Measurements from ENCODE around the gene AP2A2. TPM values are rescaled to one million over a fixed set of nuclear protein-coding genes. Genes with fewer than 3 reads are reported as not detected.

The AP2A2 gene
- total RNA-seq, 4 donors from 2014 or later: 70.5 to 130 (median 102) TPM

DNA sequence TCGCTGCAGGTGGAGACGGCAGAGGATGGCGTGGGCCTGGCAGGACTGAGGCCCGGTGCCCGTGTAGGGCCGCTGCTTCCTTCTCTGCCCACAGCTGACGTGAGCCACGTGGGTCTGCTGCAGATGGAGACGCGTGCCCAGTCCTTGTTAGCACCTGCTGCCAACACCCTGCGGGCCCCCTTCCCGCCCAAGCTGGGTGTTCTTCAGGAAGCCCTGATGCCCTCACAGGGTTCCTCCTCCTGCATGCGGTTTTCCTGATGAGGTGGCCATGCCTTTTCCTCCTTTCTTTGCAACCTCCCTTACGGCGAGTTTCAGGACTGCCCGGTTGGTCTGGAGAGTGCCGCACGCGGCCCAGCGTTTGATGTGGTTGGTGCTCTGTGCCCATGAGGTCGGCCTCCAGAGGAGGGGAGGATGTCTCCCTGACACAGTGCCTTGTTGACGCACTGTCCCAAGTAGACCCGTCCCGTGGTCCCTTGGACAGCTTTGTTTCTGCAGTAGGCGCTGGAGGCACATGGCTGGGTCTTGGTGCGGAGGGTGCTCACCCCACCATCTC, 44.7 kb downstream of the AP2A2 start:
- peaks cover 0 to 20% (median 9%) of the 10 kb centered on the region in 4 donors for H3K36me3 ChIP-seq
- WGBS, 2 donors (ENCODE audit: low coverage in 1 of 2): 0 to 86% methylated on average over 1 to 26 of the region's 26 CpGs

DNA sequence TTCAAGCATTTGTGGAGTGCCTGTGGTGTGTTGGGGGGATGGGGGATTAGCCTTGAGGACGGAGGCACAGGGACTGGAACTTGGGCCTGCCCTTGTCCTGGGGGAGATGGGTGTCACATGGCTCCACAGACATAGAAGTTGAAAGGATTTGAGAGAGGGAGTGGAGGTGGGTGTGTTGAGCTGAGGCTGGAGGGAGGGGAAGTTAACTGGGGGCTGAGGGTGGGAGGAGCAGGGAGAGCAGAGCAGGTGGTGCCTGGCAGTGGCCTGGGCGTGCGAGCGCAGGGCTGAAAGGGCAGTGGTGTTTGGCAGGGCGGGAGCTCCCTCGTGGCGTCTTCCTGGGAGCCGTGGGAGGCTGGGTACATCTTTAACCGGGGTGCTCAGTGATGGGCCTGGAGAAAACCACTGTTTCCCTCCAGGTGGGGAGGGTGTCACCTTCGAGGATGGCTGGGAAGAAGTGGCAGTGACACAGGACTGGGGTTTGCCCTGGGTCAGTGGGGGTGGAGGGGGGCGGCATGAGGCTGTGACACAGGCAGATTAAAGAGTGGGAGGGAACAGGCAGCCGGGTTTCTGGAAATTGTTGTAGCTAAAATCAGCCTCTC, 45.5 kb downstream of the AP2A2 start:
- H3K27ac ChIP-seq: no peak overlapping the region
- H3K27me3 ChIP-seq: no peaks in the 10 kb centered on the region
- 85 to 91% methylated on average over 8 to 12 of the region's 12 CpGs for WGBS, 2 donors (ENCODE audit: low coverage in 1 of 2)
- H3K36me3 ChIP-seq: peaks cover 0 to 20% (median 9%) of the 10 kb centered on the region in 4 donors
- peaks cover 0 to 6% (median 0%) of the 10 kb centered on the region in 4 donors for H3K4me1 ChIP-seq
- in situ Hi-C loops (cut with MboI; ENCODE audit: low pct_ligation_motif_present in 1 of 4, low pct_unique_long_range_greater_than_20kb in 1 of 4, low sequenced_read_pairs in 3 of 4): no loop called here
- no peaks in the 10 kb centered on the region for H3K9me3 ChIP-seq
- intact Hi-C loops (cut with DNase I; ENCODE audit: low total_unique reads): no loop called here
- DNase-seq: no peak
- no peak overlapping the region for H3K4me3 ChIP-seq
- no peak for TF ChIP-seq POLR2A (IDR thresholded peaks at IDR 0.05)
- TF ChIP-seq, protein P1, sequence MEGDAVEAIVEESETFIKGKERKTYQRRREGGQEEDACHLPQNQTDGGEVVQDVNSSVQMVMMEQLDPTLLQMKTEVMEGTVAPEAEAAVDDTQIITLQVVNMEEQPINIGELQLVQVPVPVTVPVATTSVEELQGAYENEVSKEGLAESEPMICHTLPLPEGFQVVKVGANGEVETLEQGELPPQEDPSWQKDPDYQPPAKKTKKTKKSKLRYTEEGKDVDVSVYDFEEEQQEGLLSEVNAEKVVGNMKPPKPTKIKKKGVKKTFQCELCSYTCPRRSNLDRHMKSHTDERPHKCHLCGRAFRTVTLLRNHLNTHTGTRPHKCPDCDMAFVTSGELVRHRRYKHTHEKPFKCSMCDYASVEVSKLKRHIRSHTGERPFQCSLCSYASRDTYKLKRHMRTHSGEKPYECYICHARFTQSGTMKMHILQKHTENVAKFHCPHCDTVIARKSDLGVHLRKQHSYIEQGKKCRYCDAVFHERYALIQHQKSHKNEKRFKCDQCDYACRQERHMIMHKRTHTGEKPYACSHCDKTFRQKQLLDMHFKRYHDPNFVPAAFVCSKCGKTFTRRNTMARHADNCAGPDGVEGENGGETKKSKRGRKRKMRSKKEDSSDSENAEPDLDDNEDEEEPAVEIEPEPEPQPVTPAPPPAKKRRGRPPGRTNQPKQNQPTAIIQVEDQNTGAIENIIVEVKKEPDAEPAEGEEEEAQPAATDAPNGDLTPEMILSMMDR (IDR thresholded peaks at IDR 0.05): no peak
- no peak for TF ChIP-seq POLR2AphosphoS5 (IDR thresholded peaks at IDR 0.05)
- no peak for TF ChIP-seq EP300 (IDR thresholded peaks at IDR 0.05; ENCODE audit: low read depth)

More for the DNA sequence above, 44.7 kb downstream of the AP2A2 start:
- Histone ChIP-seq H3K27ac (no peak overlapping the region), H3K4me1 (peaks cover 0 to 6% (median 0%) of the 10 kb centered on the region in 4 donors), H3K27me3 (no peaks in the 10 kb centered on the region), H3K4me3 (no peak overlapping the region), H3K9me3 (no peaks in the 10 kb centered on the region)
- in situ Hi-C loops (cut with MboI; ENCODE audit: low pct_ligation_motif_present in 1 of 4, low pct_unique_long_range_greater_than_20kb in 1 of 4, low sequenced_read_pairs in 3 of 4) (no loop called here), intact Hi-C loops (cut with DNase I; ENCODE audit: low total_unique reads) (no loop called here)
- TF ChIP-seq POLR2AphosphoS5 (IDR thresholded peaks at IDR 0.05): no peak
- TF ChIP-seq EP300 (IDR thresholded peaks at IDR 0.05; ENCODE audit: low read depth): no peak
- no peak for TF ChIP-seq POLR2A (IDR thresholded peaks at IDR 0.05)
- TF ChIP-seq, protein P1 (IDR thresholded peaks at IDR 0.05): no peak
- no peak for DNase-seq

DNA sequence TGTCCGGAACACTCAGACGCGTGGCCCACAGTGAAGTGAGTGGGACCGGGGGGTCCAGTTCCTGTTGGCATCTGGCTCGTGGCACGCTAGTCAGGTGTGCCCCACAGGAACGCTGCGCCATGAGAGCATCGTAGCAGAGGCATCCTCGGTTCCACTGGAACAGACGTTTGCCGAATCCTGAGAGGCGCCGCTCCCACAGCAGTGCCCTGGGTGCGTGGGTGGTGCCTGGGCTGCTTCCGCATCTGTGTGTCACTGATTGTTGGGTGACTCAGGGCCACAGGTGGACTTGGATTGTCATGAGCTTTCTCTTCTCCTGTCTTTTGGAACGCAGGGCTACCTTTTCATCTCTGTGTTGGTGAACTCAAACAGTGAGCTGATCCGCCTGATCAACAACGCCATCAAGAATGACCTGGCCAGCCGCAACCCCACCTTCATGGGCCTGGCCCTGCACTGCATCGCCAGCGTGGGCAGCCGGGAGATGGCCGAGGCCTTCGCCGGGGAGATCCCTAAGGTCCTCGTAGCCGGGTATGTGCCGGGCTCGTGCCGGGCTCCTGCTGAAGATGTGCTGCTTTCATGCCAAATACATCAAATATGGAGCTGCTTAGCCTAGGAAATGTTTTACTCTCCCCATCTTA, 46.2 kb downstream of the AP2A2 start:
- Histone ChIP-seq H3K36me3 (peaks cover 0 to 20% (median 9%) of the 10 kb centered on the region in 4 donors), H3K9me3 (no peaks in the 10 kb centered on the region), H3K27ac (no peak overlapping the region), H3K4me3 (no peak overlapping the region), H3K4me1 (no peaks in the 10 kb centered on the region), H3K27me3 (no peaks in the 10 kb centered on the region)
- DNase-seq: no peak
- WGBS, 2 donors (ENCODE audit: low coverage in 1 of 2): 96 to 97% methylated on average over 5 to 31 of the region's 31 CpGs
- in situ Hi-C loops (cut with MboI; ENCODE audit: low pct_ligation_motif_present in 1 of 4, low pct_unique_long_range_greater_than_20kb in 1 of 4, low sequenced_read_pairs in 3 of 4) (no loop called here), intact Hi-C loops (cut with DNase I; ENCODE audit: low total_unique reads) (no loop called here)
- TF ChIP-seq EP300 (IDR thresholded peaks at IDR 0.05; ENCODE audit: low read depth) (no peak), POLR2AphosphoS5 (IDR thresholded peaks at IDR 0.05) (no peak), POLR2A (IDR thresholded peaks at IDR 0.05) (no peak)
- TF ChIP-seq, protein P1 (IDR thresholded peaks at IDR 0.05): no peak

DNA sequence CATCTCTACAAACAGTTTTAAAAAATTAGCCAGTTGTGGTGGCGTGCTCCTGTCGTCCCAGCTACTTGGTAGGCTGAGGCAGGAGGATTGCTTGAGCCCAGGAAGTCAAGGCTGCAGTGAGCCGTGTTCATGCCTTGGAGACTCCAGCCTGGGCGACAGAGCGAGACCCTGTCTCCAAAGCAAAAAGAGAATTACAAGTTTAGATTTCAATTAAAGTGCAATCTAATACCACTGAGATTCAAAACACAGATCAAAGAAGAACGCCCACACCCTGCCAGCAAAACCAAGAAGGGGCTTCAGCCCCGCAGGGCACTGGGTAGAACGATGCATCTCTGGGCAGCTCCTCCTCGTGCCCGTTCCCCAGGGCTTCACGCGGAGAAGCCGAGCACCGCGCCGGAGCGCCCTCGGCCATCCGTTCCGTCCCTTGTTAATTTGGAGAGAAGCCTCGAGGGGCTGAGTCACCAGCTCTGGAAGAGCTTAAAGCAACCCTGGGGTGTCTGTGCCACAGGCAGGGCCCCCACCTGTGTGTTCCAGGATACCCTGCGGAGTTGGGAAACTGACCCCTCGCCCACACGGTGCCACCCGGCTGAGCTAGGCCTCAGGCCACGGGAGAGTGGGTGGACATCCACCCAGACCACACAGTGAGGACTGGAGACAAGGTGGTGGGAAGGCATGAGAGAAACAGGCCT, 47.0 kb downstream of the AP2A2 start:
- no peak for DNase-seq

More for the DNA sequence above, 47.0 kb downstream of the AP2A2 start:
- Histone ChIP-seq H3K36me3 (peaks cover 0 to 27% (median 9%) of the 10 kb centered on the region in 4 donors), H3K4me3 (no peak overlapping the region), H3K4me1 (no peaks in the 10 kb centered on the region), H3K9me3 (no peaks in the 10 kb centered on the region), H3K27me3 (no peaks in the 10 kb centered on the region), H3K27ac (no peak overlapping the region)
- 94 to 100% methylated on average over 3 to 26 of the region's 26 CpGs for WGBS, 2 donors (ENCODE audit: low coverage in 1 of 2)
- in situ Hi-C loops (cut with MboI; ENCODE audit: low pct_ligation_motif_present in 1 of 4, low pct_unique_long_range_greater_than_20kb in 1 of 4, low sequenced_read_pairs in 3 of 4): no loop called here
- TF ChIP-seq EP300 (IDR thresholded peaks at IDR 0.05; ENCODE audit: low read depth) (no peak), POLR2AphosphoS5 (IDR thresholded peaks at IDR 0.05) (no peak), POLR2A (IDR thresholded peaks at IDR 0.05) (no peak)
- TF ChIP-seq, protein P1 (IDR thresholded peaks at IDR 0.05): no peak
- intact Hi-C loops (cut with DNase I; ENCODE audit: low total_unique reads): no loop called here
